Chondrocyte (in vitro differentiated cells): ENCODE measurements around the gene ALS2CL. TPM values are rescaled to one million over a fixed set of nuclear protein-coding genes. Genes with fewer than 3 reads are reported as not detected.

Experiments used
- DNase-seq: peaks from one replicate; pipeline ENCODE4 v3.0.0; 2021; ENCODE audit warnings: mixed read lengths, low spot score
- H3K27ac Mint-ChIP-seq: one replicate; pipeline ENCODE4 v1.8.0; 2021; ENCODE audit warnings: mild to moderate bottlenecking, moderate library complexity, mixed read lengths; ENCODE audit not compliant: unreplicated experiment
- H3K27me3 Mint-ChIP-seq: 2 replicates; pipeline ENCODE4 v1.8.0; 2021; ENCODE audit warnings: low read depth, mixed read lengths
- H3K36me3 Mint-ChIP-seq: 2 replicates; pipeline ENCODE4 v1.8.0; 2021; ENCODE audit warnings: low read depth, mixed read lengths
- H3K4me1 Mint-ChIP-seq: 2 replicates; pipeline ENCODE4 v1.8.0; 2021; ENCODE audit warnings: low read depth, mild to moderate bottlenecking, mixed read lengths
- H3K4me3 Mint-ChIP-seq: one replicate; pipeline ENCODE4 v1.8.0; 2021; ENCODE audit warnings: mild to moderate bottlenecking, moderate library complexity, mixed read lengths; ENCODE audit not compliant: unreplicated experiment
- H3K9me3 Mint-ChIP-seq: 2 replicates; pipeline ENCODE4 v1.8.0; 2021; ENCODE audit warnings: low read depth, mixed read lengths
- total RNA-seq: library from RNA; stranded (reverse); gene quantifications from 3 replicates; pipeline ENCODE4 v1.2.1, GENCODE V29; 2021
- TF ChIP-seq, protein P1 (sequence below): fragments of 200-600 bp; sonication (generic); IDR thresholded peaks from 2 replicates; pipeline ENCODE4 v1.5.0; 2021; ENCODE audit warnings: antibody characterized with exemption, mild to moderate bottlenecking, moderate library complexity

ALS2CL gene
- total RNA-seq, 1 donor from 2014 or later: 3.6 TPM

DNA sequence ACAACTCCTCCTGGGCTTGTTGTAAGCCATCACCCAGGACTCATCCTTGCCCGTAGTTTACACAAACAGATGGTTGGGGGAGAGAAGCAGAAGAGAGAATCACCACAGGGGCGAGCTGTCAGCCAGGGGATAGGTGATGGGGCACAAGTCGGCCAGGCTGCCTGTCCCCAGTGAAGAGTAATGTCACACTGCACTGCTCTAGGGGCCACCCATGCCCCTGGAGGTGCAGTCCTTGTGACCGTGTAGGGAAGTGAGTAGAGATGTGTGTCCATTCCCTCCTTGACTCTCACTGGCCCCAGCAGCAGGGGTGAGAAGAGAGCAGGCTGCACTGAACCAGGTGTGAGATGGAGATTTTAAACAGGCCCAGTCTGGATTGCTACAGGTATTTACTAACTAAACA lies 41.3 kb upstream of the ALS2CL start:
- Mint-ChIP-seq H3K27ac (no peak overlapping the region), H3K9me3 (peaks cover 3% of the 10 kb centered on the region), H3K4me3 (no peak overlapping the region), H3K4me1 (no peaks in the 10 kb centered on the region), H3K36me3 (no peaks in the 10 kb centered on the region), H3K27me3 (peaks cover 47% of the 10 kb centered on the region)
- TF ChIP-seq, protein P1, sequence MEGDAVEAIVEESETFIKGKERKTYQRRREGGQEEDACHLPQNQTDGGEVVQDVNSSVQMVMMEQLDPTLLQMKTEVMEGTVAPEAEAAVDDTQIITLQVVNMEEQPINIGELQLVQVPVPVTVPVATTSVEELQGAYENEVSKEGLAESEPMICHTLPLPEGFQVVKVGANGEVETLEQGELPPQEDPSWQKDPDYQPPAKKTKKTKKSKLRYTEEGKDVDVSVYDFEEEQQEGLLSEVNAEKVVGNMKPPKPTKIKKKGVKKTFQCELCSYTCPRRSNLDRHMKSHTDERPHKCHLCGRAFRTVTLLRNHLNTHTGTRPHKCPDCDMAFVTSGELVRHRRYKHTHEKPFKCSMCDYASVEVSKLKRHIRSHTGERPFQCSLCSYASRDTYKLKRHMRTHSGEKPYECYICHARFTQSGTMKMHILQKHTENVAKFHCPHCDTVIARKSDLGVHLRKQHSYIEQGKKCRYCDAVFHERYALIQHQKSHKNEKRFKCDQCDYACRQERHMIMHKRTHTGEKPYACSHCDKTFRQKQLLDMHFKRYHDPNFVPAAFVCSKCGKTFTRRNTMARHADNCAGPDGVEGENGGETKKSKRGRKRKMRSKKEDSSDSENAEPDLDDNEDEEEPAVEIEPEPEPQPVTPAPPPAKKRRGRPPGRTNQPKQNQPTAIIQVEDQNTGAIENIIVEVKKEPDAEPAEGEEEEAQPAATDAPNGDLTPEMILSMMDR: no peak
- no peak for DNase-seq

DNA sequence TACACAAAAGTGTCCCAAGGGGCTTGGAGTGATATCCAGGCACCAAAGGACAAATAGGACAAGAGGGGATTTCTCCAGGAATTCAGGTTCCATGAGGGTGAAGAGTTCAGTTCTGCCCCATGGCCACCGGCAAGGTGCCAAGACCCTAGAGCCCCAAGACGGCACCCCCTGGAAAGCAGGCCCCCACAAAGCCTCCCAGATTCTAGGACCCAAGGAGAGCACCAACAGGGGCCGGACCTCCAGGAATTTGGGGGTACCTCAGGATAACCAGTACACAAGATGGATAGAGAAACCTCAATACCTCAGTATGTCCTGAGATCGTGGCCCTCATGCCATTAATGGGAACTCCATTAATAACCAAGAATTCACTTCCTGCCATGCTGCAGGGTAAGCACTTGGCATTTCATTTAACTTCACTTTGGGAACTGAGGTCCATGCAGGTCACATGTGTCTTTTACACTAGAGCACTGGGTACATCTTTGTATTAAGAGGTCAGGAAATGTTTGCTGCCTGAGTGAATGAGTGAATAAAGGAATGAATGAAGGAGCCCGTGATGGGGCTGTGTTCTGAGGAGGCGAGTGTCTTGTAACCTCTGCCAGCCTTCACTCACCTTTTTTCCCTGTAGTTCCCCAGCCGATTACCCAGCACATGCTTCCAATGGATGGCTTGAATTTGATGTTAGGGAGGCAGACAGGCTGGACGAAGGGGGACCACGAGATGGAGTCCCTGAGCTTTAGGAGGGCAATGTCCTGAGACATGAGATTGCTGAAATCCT lies 39.7 kb upstream of the ALS2CL start:
- no peak overlapping the region for H3K27ac Mint-ChIP-seq
- no peaks in the 10 kb centered on the region for H3K36me3 Mint-ChIP-seq
- H3K4me3 Mint-ChIP-seq: no peak overlapping the region
- H3K9me3 Mint-ChIP-seq: no peaks in the 10 kb centered on the region
- TF ChIP-seq, protein P1: peak; percentile 12
- no peak for DNase-seq
- H3K27me3 Mint-ChIP-seq: peaks cover 45% of the 10 kb centered on the region
- no peaks in the 10 kb centered on the region for H3K4me1 Mint-ChIP-seq

DNA sequence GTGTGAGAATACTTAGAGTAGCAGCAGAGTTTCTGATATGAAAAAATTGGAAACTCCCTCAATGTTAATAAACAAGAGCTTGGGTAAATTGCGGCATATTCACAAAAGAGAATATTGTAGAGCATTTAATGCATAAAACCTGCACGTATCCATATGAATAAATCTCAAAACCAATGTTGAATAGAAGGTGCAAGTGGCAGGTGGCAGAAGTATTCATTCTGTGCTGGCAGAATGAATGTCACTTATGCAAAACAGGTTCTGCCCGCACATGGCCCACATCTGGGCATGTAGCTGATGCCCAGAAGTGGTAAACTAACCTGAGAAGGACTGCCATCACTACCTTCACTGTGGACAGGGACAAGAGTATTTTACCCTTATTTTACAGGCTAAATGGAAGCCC lies 38.3 kb upstream of the ALS2CL start:
- no peaks in the 10 kb centered on the region for H3K4me1 Mint-ChIP-seq
- no peaks in the 10 kb centered on the region for H3K36me3 Mint-ChIP-seq
- peaks cover 36% of the 10 kb centered on the region for H3K27me3 Mint-ChIP-seq
- no peaks in the 10 kb centered on the region for H3K9me3 Mint-ChIP-seq
- TF ChIP-seq, protein P1: no peak
- no peak for DNase-seq
- H3K27ac Mint-ChIP-seq: no peak overlapping the region
- H3K4me3 Mint-ChIP-seq: no peak overlapping the region

DNA sequence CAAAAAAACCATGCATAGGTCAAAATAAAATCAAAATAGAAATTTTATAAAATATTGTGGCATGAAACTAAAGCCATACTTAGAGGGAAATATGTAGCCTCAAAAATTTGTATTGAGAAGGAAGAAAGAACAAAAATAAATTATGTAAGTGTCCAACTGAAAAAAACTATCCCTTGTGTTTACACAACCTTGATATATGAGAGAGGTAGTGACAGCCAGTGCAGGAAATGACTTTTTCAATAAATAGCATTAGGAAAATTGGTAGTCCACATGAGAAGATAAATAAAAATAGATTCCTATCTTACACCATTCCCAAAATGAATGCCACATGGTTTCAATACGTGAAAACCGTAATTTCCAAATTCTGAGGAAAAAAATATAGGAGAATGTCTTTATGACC lies 37.3 kb upstream of the ALS2CL start:
- H3K27me3 Mint-ChIP-seq: peaks cover 34% of the 10 kb centered on the region

DNA sequence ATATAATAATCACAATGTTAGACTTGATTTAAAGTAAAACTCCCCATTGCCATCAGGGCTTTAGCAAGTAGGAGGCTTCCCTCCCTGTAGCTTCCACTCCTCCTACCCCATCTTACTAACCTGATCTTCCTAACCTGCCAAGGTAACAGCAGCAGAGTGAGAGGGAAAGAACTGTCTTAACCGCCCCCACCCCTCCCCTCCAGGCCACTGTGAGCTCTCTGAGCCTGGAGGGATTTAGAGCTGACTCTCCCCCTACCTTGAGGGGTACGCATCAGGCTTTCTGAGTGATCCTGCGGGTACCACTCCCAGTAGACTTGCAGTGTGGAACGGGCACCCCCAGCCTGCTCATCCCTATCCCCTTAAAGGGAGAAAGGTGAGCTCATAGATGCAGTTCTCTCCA lies 35.6 kb upstream of the ALS2CL start:
- H3K4me1 Mint-ChIP-seq: peaks cover 13% of the 10 kb centered on the region
- no peak overlapping the region for H3K27ac Mint-ChIP-seq
- no peak for DNase-seq
- H3K9me3 Mint-ChIP-seq: no peaks in the 10 kb centered on the region
- H3K27me3 Mint-ChIP-seq: peaks cover 29% of the 10 kb centered on the region
- TF ChIP-seq, protein P1: no peak
- no peaks in the 10 kb centered on the region for H3K36me3 Mint-ChIP-seq
- H3K4me3 Mint-ChIP-seq: no peak overlapping the region

More for the DNA sequence above, 37.3 kb upstream of the ALS2CL start:
- TF ChIP-seq, protein P1: no peak
- H3K4me3 Mint-ChIP-seq: no peak overlapping the region
- H3K9me3 Mint-ChIP-seq: no peaks in the 10 kb centered on the region
- H3K4me1 Mint-ChIP-seq: peaks cover 4% of the 10 kb centered on the region
- no peak for DNase-seq
- H3K36me3 Mint-ChIP-seq: no peaks in the 10 kb centered on the region
- H3K27ac Mint-ChIP-seq: no peak overlapping the region
